ENCODE results near the gene GRIK2.

The GRIK2 gene

DNA sequence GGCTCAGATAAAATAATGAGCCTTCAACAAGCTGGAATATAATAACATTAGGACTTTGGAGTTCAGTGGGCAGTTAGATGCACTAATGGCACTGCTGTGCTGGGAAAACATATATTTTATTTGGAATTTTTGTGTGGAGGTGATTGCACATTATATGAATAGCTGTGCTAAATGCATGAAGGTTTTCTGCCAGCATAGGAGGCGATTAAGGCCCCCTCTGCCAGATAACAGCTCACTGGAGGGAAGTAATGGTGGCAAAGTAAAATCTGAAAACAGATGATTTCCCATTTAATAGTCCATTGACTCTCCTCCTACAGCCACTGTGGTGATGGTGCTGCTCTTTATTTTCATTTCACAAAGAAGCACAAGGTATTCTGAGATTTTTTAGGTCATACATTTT, 326.0 kb downstream of the GRIK2 start:
- DNase-seq (ENCODE audit: low read depth) = no peak

DNA sequence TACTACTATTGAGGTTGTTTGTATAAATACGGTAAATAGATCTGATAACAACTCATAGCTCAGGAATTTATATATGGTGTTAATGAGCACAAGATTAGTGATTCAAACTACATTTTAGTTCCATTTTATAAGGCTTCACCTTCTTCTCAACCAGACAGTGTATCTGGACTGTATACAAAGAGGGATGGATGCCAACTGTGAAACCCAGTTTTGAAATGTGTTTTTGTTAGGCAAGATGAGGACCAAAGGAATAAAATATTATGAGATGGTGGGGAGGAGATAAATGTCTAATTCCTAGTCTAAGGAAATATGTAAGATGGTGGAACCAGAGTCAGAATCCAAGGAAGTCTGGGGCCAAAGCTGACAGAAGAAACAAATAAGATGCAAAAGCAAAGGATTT, 329.0 kb downstream of the GRIK2 start:
- DNase-seq (ENCODE audit: low read depth) = no peak

DNA sequence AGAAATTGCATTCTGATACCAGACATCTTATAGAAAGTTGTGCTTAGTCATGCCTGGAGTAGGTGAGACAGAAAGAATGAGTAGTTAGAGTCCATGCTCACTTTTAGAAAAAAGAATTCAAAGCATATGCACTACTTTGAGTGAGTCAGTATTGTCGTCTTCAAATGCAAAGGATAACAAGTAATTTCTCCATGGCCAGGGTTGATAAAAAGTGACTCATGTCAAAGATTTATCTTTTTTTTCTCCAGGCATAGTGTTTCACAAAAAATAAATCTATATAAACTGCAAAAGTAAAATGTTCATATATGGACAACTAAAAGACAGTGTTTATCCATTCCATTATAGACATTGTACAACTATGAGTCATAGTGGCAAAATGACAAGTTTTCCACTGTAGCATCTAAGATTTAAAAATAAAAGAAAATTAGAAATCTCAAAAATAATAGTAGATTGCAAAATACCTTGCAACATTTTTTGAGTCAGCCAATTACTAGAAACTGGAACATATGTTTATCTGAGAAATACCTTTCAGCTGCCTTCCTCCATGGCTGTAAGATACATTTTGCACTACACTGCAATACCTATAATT, 329.6 kb downstream of the GRIK2 start:
- no peak for DNase-seq (ENCODE audit: low read depth)

DNA sequence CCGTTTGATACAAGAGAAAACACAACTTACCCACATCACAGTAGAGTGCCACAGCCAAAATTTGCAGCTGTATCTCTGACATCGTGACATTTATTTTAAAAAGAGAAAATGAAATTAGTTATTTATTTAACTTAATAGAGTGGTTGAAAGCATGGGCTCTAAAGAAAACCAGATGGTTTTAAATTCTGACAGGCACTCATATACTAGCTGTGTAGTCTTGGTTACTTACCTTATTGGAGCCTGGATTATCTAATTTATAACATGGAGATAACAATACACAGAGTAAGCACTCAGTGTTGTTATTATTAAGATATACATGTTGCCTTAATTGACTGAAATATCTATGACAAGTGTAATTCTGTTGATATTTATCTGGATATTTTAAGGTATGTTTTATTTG, 334.9 kb downstream of the GRIK2 start:
- DNase-seq (ENCODE audit: low read depth) = no peak

DNA sequence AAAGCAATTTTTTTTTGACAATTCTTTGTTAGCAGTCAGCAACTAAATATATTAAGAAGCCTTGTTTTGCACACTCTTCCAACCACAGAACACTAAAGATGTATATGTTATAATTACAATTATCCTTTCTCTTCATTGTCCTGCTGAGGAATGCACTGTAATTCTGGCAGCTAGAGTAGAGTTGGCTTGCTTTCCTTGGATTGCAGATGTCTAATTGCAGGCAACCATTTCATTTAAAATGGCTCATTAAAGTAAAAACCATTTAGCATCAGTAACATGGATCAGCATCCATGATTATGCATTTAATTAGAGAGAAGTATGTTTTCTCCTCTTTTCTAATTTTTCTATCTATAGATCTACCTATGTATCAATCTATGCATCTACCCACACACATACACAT, 335.4 kb downstream of the GRIK2 start:
- no peak for DNase-seq (ENCODE audit: low read depth)

DNA sequence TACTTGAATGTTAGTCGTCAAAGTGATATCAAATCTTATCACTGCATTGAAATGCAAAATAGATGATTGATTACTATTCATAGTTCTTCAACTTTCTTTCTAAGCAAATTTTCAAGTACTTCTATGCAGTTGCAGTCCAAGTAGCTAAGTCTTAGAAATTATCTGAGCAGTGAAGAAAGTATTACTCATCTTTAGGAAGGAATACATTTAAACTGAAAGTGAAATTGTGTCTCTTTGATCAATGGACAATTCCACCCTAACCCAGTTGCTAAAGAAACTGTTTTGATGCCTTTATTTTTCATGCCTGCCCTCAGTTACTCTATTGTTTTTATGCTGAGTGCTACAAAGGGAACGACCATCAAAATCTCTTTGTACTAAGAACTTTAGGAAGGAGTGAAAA, 337.4 kb downstream of the GRIK2 start:
- no peak for DNase-seq (ENCODE audit: low read depth)

DNA sequence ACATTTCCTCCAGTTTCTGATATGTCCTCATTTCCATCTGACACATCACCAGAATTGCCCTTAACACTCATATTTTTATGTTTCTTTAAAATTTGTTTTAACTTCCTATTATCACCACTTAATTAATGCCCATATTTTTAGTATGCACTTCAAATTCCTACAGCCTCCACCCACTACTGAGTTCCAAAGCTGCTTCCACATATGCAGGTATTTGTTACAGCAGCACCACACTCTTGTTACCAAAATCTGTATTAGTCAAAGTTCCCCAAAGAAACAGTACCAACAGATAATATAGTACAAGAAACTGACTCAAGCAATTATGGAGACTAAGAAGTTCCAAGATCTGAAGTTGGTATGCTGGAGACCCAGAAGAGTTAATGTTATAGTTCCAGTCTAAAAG, 340.4 kb downstream of the GRIK2 start:
- no peak for DNase-seq (ENCODE audit: low read depth)

DNA sequence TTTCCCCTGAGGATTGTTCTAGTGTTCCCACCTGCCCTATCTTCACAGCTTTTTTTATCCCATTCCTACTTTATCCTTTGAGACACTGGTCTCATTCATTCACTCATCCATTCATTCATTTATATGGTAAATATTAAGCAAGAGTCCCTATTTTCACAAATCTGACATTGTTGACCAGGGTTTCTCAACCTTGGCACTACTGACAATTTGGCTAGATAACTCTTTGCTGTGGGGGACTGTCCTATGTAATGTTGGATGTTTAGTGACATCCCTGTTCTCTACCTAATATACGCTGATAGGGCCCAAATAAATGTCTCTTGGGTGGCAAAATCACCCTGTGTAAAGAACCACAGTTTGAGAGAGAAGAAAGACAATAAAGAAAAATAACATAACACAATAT, 345.0 kb downstream of the GRIK2 start:
- no peak for DNase-seq (ENCODE audit: low read depth)

DNA sequence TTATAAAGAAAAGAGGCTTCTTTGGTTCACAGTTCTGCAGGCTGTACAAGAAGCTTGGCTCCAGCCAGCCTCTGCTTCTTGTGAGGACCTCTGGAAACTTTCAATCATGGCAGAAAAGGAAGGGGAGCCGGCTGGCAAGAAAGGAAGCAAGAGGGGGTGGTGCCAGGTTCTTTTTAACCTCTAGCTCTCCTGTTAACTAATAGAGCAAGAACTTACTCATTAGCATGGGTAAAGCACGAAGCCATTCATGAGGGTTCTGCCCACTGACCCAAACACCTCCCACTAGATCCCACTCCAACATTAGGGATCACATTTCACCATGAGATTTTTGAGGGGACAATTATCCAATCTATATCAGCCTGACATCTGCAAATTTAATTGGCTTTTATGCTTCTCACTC, 347.1 kb downstream of the GRIK2 start:
- DNase-seq (ENCODE audit: low read depth) = no peak

DNA sequence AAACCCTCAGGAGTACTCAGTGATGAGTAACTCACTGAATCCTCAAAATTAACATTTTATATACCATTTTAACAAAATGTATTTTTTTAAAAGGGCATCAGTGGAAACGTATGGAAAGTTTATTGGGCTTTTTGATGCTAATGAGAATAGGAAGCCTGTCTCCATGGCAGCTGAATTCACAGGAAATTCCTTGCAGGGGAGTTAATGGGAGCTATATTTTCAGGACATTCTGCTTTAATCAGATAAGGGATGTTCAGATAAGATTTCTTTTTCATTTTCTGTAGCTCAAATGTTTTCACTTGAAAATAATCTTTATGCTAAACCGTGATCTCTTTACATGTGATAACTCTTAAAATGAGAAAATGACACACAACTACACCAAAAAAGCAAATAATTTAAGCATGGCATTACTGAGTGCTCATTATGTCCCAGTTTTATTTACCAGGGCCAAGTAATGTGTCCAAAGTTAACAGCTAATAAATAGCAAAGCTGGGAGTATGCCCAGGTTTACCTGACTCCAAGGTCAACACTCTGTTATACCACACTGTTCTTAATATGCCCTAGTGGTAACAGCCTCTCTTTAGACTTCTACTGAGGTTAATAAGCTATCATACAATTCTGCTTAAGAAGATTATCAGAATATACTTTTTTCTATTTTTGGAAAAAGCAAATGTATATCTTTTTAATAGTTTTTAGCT, 348.1 kb downstream of the GRIK2 start:
- no peak for DNase-seq (ENCODE audit: low read depth)

DNA sequence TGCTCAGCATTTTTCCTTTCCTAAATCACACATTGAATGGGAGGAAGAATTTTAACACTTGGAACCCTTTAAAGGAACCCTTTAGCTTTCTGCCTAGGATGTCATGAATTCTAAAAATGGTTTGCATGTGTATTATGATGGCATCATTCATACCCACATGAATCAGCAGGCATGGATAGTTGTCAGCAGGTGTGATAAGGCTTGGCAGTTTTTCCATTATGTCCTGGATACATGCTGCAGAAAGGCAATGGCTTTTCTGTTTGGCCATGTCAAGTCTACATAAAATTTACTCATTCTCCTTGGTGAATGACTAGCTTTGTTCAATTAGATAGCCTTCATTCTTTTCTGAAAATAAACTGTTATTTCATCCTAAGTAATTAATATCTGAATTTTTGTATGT, 353.7 kb downstream of the GRIK2 start:
- DNase-seq (ENCODE audit: low read depth) = no peak

DNA sequence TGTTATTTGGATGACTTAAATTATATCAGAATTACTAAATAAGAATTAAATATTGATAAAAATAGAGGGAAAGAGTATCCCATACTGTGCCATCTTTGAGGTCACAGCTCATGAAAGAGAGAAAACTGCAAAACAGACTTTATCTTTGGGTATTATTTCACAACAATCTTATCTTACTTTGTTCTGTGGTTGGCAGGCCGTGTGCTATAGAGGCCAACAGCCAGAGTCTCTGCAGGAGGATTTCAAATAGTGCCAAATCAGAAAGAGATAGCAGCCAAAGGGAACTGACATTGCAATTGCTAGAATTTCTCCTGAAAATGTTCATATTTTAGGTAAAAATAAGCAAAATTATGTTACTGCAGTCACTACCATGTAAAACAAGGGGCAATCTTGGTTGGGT, 354.2 kb downstream of the GRIK2 start:
- DNase-seq (ENCODE audit: low read depth) = no peak

DNA sequence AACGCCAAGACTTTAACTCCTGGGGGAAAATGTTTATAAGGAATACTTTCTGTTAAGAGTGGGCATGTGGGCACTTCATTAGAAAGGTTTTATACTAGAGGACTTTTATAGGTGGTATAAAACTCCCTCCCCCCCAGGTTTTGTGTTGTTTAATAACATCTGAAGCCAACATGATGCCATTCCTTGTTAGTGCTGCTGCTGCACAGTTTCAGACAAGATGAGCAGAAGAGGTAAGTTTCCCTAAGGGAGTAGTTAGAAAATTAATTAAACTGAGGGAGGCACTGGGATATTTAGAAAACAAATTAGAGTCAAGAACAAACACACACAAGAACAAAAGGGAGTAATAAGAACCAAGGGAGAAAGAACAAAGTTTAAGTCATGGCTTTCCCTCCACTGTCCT, 362.4 kb downstream of the GRIK2 start:
- no peak for DNase-seq (ENCODE audit: low read depth)

DNA sequence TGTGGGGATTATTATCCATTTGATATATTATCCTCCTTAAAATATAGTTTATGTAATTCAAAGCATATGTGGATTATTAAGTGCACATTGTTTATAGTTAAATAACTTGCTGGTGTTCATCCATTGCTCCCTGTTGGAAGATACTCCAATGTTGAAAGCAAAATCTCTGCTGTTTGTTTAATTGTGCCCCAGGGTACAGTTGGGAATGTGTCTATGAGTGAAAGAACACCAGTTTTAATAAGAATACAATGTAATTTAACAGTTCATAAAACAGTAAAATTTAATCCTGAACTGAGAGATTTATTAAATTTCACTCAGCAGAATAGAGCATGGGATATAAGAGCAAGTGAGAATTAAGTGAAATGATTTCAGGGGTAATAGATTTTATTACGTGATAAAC, 364.9 kb downstream of the GRIK2 start:
- no peak for DNase-seq (ENCODE audit: low read depth)

DNA sequence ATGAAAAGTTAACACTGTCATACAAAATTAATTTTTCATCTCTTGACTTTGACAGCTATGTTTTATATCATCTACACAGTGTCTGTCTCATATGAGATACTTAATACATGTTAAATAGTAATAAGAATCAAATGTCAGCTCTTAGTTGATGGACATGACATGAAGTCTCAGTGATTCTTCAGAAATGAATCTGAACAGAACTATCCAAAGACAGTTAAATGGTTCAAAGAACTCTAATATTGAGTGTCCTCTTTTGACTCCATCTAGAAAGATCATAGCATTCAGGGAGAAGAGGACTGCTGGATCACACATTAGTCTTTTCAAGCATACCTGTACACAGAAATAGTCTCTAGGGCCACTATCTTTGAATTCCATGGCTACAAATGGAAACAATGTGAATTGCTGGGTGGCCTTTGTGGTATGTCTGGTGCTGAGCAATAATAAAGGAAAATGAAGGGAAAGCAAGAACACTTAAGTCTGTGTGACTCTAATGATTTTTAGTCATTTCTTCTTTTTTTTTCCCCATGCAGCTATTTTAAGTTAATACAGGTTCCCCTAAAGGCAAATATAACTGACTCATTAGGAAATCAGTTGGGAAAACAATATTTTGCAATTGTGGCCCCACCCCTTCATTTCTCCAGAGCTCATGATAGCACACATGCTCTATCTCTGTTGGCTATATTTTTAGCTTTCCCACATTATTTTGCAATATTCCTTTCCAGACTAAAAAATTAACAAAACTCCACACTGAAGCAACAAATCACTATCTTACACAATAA, 367.5 kb downstream of the GRIK2 start:
- no peak for DNase-seq (ENCODE audit: low read depth)

DNA sequence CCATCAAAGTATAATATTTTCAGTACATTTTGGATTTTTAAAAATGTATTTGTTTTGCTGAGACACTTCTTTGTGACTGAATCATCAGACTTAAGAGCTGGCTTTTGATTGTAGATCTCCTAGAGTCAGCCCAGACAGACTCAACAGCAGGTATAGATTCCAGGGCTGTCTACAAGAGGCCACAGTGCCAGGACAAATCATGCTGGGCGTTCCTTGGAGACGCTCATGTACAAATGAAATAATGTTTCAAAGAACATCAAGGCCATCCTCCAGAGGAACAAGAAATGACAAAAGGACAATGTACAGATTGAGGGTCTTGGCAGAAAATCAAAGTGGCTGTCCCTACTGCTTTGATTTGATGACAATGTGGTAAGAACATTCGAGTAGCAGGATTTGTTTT, 369.3 kb downstream of the GRIK2 start:
- no peak for DNase-seq (ENCODE audit: low read depth)

DNA sequence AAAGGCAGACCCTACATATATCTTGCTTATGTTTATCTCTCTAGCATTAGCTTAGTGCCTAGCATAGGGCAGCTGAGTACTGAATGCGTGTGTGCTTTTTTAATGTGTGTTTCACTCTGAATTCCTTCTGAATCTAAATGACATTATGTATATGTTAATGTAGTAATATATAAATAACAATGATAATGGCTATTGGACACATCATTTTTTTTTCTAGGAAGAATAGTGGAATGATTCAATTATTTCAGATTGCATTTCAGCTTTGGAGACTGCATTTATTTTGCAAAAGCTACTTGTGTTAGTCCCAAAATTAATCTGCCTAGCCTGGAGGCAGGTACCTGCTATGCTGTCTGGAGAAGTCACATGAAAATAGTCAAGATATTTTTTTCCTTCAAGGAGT, 371.8 kb downstream of the GRIK2 start:
- DNase-seq (ENCODE audit: low read depth) = no peak

DNA sequence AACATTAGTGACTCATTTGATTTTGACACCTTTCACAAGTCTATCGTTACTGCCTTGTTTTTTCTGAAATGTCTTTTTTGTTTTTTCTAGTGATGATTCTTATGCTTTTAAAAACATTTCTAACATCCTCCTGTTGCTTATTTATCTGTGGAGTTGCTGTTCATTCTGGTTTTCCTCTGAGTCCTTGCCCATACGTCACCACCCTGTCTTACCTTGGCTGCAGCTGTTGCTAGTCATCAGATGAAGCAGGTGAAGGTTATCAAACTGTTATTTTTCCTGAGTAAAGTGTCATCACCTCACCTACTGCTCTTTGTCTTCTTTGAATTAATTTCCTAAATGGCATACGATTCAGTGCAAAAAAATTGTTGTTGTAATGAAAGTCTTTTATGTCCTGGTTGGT, 376.6 kb downstream of the GRIK2 start:
- DNase-seq (ENCODE audit: low read depth) = no peak

DNA sequence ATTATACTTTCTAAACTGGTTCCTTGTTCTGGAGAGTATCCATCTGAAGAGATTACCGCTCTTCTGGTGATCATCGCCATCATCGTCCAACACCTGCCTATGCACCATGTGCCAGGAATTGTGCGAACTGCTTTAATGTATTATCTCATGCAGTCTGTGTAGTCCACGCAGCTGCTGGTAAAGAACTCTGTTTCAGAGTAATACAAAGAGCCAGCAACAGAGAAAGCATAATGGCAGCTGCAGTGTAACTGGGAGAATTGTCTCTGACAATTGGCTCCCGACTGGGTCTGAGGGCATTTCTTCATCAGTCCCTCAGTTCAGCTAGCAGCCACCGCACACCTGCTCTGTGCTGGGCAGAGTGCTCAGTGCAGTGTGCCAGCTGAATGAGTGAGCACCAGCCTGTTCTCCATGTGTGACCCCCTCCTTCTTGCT, 383.4 kb downstream of the GRIK2 start:
- no peak for DNase-seq (ENCODE audit: low read depth)

DNA sequence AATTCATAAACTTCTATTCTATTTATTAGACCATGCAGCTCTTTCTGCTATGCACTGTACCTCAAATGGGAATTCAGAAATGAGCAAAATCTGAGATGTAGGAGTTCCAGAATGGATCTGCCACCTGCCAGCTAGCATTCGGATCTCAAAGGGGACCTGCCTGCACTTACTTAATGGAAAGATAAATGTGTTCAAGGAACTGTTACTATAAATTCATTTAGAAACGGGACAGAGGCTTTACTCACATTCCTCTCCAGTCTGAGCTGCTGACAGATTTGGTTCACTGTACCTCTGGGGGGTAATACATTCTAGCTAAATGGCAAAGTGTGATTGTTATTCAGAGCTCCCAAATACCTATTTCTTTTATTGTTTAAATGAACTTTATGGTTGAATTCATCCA, 384.1 kb downstream of the GRIK2 start:
- DNase-seq (ENCODE audit: low read depth) = no peak

DNA sequence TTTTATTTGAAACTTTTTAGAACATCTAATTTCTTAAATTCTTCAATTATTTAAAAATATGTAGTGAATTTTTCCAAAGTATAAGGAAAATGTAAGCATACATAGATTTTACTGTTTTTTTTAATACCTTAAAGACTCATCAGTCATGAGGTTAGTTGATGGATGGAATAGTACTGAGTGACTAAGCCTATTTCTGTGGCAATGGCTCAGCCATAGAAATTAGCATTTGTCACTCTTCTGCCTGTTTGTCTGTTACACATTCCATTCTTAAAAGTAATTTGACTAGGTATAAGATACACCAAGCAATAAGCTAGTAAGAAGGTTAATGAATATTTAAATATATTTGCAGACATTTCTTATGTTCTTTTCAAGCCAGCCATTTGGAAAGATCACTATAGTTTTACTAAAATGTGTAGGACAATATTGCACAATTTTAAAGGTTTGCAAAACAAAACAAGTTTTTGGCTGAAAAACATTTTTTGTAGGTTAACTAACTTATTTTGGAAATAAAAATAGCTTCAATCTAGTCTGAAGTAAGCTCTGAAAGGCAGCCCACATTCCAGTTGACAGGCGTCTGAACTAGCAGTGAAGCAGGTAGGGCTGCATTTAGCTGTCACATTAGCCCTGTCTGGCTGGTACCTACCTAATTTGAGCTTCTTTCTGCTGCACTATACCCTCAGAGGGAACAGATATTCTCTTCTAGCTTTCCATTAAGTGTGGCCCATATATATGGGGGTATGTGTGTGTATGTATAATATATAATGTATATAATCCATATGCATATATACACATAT, 385.7 kb downstream of the GRIK2 start:
- no peak for DNase-seq (ENCODE audit: low read depth)

DNA sequence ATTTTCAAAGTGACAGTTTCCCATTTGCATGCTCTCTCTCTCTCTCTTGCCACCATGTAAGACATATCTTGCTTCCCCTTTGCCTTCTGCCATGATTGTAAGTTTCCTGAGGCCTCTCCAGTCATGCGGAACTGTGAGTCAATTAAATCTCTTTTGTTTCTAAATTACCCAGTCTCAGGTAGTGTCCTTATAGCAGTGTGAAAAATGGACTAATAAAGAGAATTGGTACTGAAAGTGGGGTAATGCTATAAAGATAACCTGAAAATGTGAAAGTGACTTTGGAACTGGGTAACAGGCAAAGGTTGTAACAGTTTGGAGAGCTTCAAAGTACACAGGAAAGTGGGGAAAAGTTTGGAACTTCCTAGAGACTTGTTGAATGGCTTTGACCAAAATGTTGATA, 389.8 kb downstream of the GRIK2 start:
- no peak for DNase-seq (ENCODE audit: low read depth)

DNA sequence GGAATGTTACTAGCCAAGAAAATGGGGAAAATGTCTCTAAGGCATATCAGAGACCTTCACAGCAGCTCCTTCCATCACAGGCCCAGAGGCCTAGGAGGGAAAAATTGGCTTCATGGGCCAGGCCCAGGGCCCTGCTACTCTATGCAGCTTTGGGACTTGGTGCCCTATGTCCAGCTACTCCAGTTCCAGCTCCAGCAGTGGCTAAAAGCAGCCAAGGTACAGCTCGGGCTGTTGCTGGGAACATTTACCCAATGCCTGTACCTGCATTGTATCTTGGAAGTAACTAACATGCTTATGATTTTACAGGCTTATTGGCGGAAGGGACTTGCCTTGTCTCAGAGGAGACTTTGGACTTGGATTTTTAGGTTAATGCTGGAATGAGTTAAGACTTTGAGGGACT, 390.6 kb downstream of the GRIK2 start:
- no peak for DNase-seq (ENCODE audit: low read depth)

All from T-helper 22 cell (primary cell).